Measurements from ENCODE around the gene MYB. TPM values are rescaled to one million over a fixed set of nuclear protein-coding genes. Genes with fewer than 3 reads are reported as not detected.
A peak's percentile ranks its signal among the peaks of the same experiment; 100 is the strongest.

Gene MYB
- total and polyA plus RNA-seq, 2 donors (not counting 3 experiments of a cell fraction or from before 2014, with no cell fraction given), result 0.14 to 0.53 TPM

GRCh38 chr6:135161411-135162395 is 19.4 kb upstream of the MYB start:
- POLR2A ChIA-PET, result no interaction called here
- dilution Hi-C loops (cut with MboI; ENCODE audit: extremely low pct_ligation_motif_present, low sequenced_read_pairs), result no loop called here
- no peak for TF ChIP-seq POLR2AphosphoS5 (IDR thresholded peaks at IDR 0.05; ENCODE audit: insufficient read depth, low read depth, low read length)
- no peak for TF ChIP-seq MAX (IDR thresholded peaks at IDR 0.05; ENCODE audit: insufficient read depth, insufficient read length)
- FAIRE-seq (no peak), DNase-seq (ENCODE audit: low read depth, low spot score) (no peak)
- no peak overlapping the region for H3K4me3 ChIP-seq (replicated peaks in 1 of 3; ENCODE audit: insufficient read depth in 1 of 3, low read depth in 1 of 3, low read length in 3 of 3)
- H3K9me1 ChIP-seq (replicated peaks; ENCODE audit: control insufficient read depth, extremely low read depth, insufficient read depth, low read length), result no peaks in the 10 kb centered on the region
- H3K9ac ChIP-seq (replicated peaks; ENCODE audit: extremely low read depth, insufficient read depth, low read length), result no peak overlapping the region
- CTCF ChIA-PET, result interaction anchor here (1.1 to 2.2 kb wide), 13 partner anchors 7 to 76 kb away, joined by 3 to 11 read pairs (median 5); partner anchors contain the start of gene MYB
- peaks cover 3 to 14% of the 10 kb centered on the region in 2 experiments for H3K27me3 ChIP-seq (ENCODE audit: control insufficient read depth in 2 of 2, insufficient read depth in 2 of 2, low read length in 2 of 2)
- H3K36me3 ChIP-seq (ENCODE audit: control insufficient read depth in 2 of 2, extremely low read depth in 1 of 2, insufficient read depth in 2 of 2, low read length in 2 of 2), result no peaks in the 10 kb centered on the region
- no peak overlapping the region for H3K4me2 ChIP-seq (ENCODE audit: insufficient read depth, low read length)
- H3K9me3 ChIP-seq (replicated peaks; ENCODE audit: control insufficient read depth, insufficient read depth, low read length), result no peaks in the 10 kb centered on the region
- intact Hi-C loops (cut with micrococcal nuclease), result no loop called here
- BruUV-seq (replicated peaks), result no TSS peak
- H3K27ac ChIP-seq (ENCODE audit: insufficient read depth, low read depth, low read length), result no peak overlapping the region
- H3K79me2 ChIP-seq (ENCODE audit: control insufficient read depth, insufficient read depth, low read length), result no peaks in the 10 kb centered on the region
- no peak overlapping the region for H2AFZ ChIP-seq (ENCODE audit: low read depth, low read length)
- H4K20me1 ChIP-seq (replicated peaks; ENCODE audit: control insufficient read depth, extremely low read depth, insufficient read depth, low read length), result no peaks in the 10 kb centered on the region
- H3K4me1 ChIP-seq (ENCODE audit: control insufficient read depth, extremely low read depth, insufficient read depth, low read length), result no peaks in the 10 kb centered on the region

GRCh38 chr6:135162678-135163439 is 18.2 kb upstream of the MYB start:
- Histone ChIP-seq H3K9me1 (replicated peaks; ENCODE audit: control insufficient read depth, extremely low read depth, insufficient read depth, low read length) (no peaks in the 10 kb centered on the region), H3K4me1 (ENCODE audit: control insufficient read depth, extremely low read depth, insufficient read depth, low read length) (no peaks in the 10 kb centered on the region), H3K9ac (replicated peaks; ENCODE audit: extremely low read depth, insufficient read depth, low read length) (no peak overlapping the region), H3K79me2 (ENCODE audit: control insufficient read depth, insufficient read depth, low read length) (no peaks in the 10 kb centered on the region), H3K36me3 (ENCODE audit: control insufficient read depth in 2 of 2, extremely low read depth in 1 of 2, insufficient read depth in 2 of 2, low read length in 2 of 2) (no peaks in the 10 kb centered on the region), H3K4me3 (replicated peaks in 1 of 3; ENCODE audit: insufficient read depth in 1 of 3, low read depth in 1 of 3, low read length in 3 of 3) (no peak overlapping the region), H3K27ac (ENCODE audit: insufficient read depth, low read depth, low read length) (no peak overlapping the region), H4K20me1 (replicated peaks; ENCODE audit: control insufficient read depth, extremely low read depth, insufficient read depth, low read length) (no peaks in the 10 kb centered on the region), H3K9me3 (replicated peaks; ENCODE audit: control insufficient read depth, insufficient read depth, low read length) (no peaks in the 10 kb centered on the region), H2AFZ (ENCODE audit: low read depth, low read length) (no peak overlapping the region), H3K27me3 (ENCODE audit: control insufficient read depth in 2 of 2, insufficient read depth in 2 of 2, low read length in 2 of 2) (peaks cover 3 to 11% of the 10 kb centered on the region in 2 experiments), H3K4me2 (ENCODE audit: insufficient read depth, low read length) (no peak overlapping the region)
- peak; percentile 63 to 78 for TF ChIP-seq CTCF (IDR thresholded peaks at IDR 0.05; ENCODE audit: extremely low read depth in 1 of 2, insufficient read depth in 1 of 2, low read depth in 1 of 2, low read length in 2 of 2)
- no peak for TF ChIP-seq JUN (IDR thresholded peaks at IDR 0.05; ENCODE audit: borderline replicate concordance, insufficient read depth, insufficient read length, low read depth)
- ChIA-PET CTCF (interaction anchor here (0.7 to 2.2 kb wide), 24 partner anchors 9 to 1167 kb away, joined by 3 to 11 read pairs (median 4); partner anchors contain the start of gene MYB), POLR2A (no interaction called here)
- dilution Hi-C loops (cut with MboI; ENCODE audit: extremely low pct_ligation_motif_present, low sequenced_read_pairs) (no loop called here), intact Hi-C loops (cut with micrococcal nuclease) (no loop called here)
- peak; percentile 35 for DNase-seq (ENCODE audit: low read depth, low spot score)
- no TSS peak for BruUV-seq (replicated peaks)
- peak; percentile 4 for FAIRE-seq

All from endothelial cell of umbilical vein (primary cell).